ENCODE measurements around the gene ALS2CL. TPM values are rescaled to one million over a fixed set of nuclear protein-coding genes. Genes with fewer than 3 reads are reported as not detected.

The ALS2CL gene
- total RNA-seq, 3 donors from 2014 or later: 28.5 to 68.1 (median 43.7) TPM

DNA sequence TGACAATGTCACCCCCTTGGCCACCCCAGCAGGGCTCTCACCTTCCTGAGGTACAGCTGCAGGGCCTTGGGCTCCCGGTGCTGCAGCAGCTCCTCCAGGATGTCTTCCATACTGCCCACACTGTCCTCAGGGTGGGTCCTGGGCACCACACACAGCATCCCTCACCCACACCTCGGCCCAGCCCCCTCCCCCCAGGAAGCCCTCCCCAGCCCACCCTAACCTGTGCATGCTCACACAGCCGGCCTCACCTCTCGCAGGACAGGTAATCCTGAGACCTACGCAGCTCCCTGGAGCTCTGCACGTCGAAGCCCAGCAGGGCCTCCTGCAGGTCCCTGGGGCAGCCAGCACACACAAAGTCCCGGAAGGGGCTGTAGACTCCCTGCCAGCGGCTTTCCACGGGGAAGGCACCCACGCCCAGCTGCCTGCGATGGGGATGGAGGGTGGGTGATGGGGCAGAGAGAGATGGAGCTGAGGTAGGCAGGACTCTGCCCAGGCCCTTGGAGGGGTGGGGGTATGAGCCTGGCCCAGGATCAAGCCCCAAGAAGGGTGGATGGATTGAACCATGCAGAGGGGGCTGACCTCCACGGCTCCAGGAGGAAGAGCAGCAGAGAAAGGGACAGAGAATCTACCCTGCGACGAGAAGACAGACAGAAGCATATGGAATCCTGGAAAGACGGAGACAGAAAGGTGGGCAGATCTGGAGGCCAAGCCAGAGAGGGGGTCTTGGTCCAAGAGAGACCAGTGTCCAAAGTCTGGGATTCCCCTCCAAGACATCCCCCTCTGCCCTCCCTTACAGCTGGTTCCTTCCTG is 16.7 kb downstream of the ALS2CL start:
- H3K4me1 ChIP-seq (ENCODE audit: low read depth): no peaks in the 10 kb centered on the region
- DNase-seq: peak in 2 of 3 donors; percentile 23 to 42
- TF ChIP-seq, protein P1, sequence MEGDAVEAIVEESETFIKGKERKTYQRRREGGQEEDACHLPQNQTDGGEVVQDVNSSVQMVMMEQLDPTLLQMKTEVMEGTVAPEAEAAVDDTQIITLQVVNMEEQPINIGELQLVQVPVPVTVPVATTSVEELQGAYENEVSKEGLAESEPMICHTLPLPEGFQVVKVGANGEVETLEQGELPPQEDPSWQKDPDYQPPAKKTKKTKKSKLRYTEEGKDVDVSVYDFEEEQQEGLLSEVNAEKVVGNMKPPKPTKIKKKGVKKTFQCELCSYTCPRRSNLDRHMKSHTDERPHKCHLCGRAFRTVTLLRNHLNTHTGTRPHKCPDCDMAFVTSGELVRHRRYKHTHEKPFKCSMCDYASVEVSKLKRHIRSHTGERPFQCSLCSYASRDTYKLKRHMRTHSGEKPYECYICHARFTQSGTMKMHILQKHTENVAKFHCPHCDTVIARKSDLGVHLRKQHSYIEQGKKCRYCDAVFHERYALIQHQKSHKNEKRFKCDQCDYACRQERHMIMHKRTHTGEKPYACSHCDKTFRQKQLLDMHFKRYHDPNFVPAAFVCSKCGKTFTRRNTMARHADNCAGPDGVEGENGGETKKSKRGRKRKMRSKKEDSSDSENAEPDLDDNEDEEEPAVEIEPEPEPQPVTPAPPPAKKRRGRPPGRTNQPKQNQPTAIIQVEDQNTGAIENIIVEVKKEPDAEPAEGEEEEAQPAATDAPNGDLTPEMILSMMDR (IDR thresholded peaks at IDR 0.05): no peak
- no peak for ATAC-seq
- no peaks in the 10 kb centered on the region for H3K9me3 ChIP-seq
- no peak overlapping the region for H3K4me3 ChIP-seq
- intact Hi-C loops (cut with DNase I, micrococcal nuclease): no loop called here
- H3K36me3 ChIP-seq (ENCODE audit: low read depth): no peaks in the 10 kb centered on the region

DNA sequence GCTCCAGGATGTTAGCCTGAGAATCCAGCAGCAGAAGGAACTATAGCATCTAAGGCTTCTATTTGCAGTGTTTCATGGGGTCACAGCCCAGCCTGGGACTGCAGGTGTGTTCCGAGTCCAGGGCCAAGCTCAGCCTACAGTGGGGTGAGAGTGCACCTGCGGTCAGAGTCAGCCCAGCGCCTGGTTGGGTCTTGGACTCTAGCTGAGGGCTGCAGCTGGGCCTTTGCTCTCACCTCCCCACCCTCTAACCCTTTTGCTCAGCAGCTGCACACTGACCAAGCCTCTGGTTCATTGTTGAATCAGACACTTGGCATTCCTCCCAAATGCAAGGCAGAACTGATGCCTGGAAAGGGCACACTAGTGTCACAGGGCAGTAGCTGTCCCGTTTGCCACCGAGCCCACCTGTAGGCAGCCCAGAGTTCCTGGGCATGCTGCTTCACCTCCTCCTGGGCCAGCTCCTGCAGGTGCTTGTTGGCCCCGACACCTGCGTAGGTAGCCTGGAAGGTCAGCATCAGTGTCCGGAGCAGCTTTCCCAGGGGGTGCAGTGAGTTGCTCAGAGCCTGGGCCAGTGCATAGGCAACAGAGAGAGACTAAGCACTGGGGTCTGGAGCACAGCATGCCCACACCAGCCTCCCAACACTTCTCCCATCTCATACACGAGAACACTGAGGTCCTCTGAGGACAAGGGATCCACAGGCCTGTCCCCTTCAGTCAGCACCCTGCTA is 17.5 kb downstream of the ALS2CL start:
- TF ChIP-seq, protein P1 (IDR thresholded peaks at IDR 0.05): no peak
- Histone ChIP-seq H3K4me1 (ENCODE audit: low read depth) (no peaks in the 10 kb centered on the region), H3K36me3 (ENCODE audit: low read depth) (no peaks in the 10 kb centered on the region), H3K9me3 (no peaks in the 10 kb centered on the region), H3K4me3 (no peak overlapping the region)
- ATAC-seq: peak; percentile 4
- DNase-seq: peak in 2 of 3 donors; percentile 15 to 27
- intact Hi-C loops (cut with DNase I, micrococcal nuclease): no loop called here

DNA sequence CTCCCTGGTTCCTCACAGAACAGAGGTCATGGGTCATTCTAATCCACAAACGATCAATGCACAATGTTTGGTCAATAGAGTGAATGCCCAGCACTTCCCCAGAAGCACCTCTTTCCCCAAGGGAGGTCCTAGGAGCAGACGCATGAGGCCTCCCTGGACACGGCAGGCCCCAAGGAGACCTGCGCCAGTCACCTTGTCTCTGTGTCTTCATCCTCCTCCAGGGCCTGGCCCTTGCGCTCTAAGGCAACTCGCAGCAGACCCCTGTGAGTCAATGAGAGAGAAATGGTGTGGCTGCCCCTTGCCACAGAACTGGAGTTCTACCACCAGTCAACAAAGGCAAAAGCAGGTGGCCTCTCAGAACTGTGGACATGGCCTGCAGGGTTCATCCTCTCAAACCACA is 18.1 kb downstream of the ALS2CL start:
- no peak overlapping the region for H3K4me3 ChIP-seq
- no peaks in the 10 kb centered on the region for H3K9me3 ChIP-seq
- intact Hi-C loops (cut with DNase I, micrococcal nuclease): no loop called here
- TF ChIP-seq, protein P1 (IDR thresholded peaks at IDR 0.05): no peak
- H3K36me3 ChIP-seq (ENCODE audit: low read depth): no peaks in the 10 kb centered on the region
- DNase-seq (peak in 1 of 3 donors; percentile 21), ATAC-seq (no peak)
- H3K4me1 ChIP-seq (ENCODE audit: low read depth): no peaks in the 10 kb centered on the region

DNA sequence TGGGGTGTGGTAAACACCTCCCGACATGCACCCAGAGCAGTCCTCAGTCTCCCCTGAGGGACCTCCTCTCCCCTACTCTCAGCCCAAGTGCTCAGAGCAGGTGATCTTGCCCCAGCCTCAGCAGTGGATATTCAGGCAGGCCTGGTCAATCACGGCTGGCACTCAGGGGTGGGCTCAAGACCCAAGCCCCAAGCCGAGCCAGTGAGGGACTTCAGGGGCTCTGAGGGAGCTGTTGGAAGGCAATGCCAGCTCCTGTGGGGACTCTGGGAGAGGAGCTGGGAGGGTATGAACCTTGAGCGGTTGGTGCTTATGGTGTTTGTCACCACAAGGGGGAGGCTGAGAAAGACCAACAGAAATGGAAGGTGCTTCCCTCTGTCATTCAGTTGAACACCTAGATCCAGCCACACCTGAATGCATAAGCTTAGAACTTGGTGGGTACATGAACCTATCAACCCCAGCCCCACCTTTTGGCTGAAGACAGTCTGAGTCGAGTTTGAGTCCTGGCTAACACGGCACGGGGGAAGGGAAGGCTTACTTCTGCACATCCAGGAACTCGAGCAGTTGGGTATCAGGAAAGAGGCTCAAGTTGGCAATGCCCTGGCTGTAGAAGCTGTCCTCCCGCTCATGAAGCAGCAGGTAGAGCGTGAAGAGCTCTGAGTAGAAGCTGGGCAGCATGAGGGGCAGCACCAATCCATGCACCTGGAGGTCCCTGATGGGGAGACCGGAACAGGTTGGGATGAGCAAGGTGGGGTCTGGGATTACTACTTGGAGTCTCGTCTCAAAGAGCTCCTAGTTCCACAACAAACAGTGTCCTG is 19.2 kb downstream of the ALS2CL start:
- intact Hi-C loops (cut with DNase I, micrococcal nuclease): no loop called here
- ATAC-seq: no peak

More for the DNA sequence above, 19.2 kb downstream of the ALS2CL start:
- Histone ChIP-seq H3K4me3 (no peak overlapping the region), H3K36me3 (ENCODE audit: low read depth) (no peaks in the 10 kb centered on the region), H3K4me1 (ENCODE audit: low read depth) (no peaks in the 10 kb centered on the region), H3K9me3 (no peaks in the 10 kb centered on the region)
- peak in 1 of 3 donors; percentile 19 for DNase-seq
- TF ChIP-seq, protein P1 (IDR thresholded peaks at IDR 0.05): no peak

Measured in mucosa of descending colon (tissue), 3 donors.